ENCODE measurements around the gene KDM4C. TPM values are rescaled to one million over a fixed set of nuclear protein-coding genes. Genes with fewer than 3 reads are reported as not detected.

Gene KDM4C
- total RNA-seq, 4 donors from 2014 or later: 75.0 to 95.9 (median 88.9) TPM

- no peaks in the 10 kb centered on the region for H3K9me3 ChIP-seq
- intact Hi-C loops (cut with DNase I; ENCODE audit: low total_unique reads): no loop called here
- no peak overlapping the region for H3K4me3 ChIP-seq
- no peak overlapping the region for H3K27ac ChIP-seq
- in situ Hi-C loops (cut with MboI; ENCODE audit: low pct_ligation_motif_present in 1 of 4, low pct_unique_long_range_greater_than_20kb in 1 of 4, low sequenced_read_pairs in 3 of 4): no loop called here
- 67 to 82% methylated on average over 6 to 7 of the region's 7 CpGs for WGBS, 2 donors (ENCODE audit: low coverage in 1 of 2)
- H3K4me1 ChIP-seq: peaks cover 0 to 10% (median 5%) of the 10 kb centered on the region in 4 donors
- no peaks in the 10 kb centered on the region for H3K27me3 ChIP-seq
- H3K36me3 ChIP-seq: no peaks in the 10 kb centered on the region
- TF ChIP-seq, protein P1, sequence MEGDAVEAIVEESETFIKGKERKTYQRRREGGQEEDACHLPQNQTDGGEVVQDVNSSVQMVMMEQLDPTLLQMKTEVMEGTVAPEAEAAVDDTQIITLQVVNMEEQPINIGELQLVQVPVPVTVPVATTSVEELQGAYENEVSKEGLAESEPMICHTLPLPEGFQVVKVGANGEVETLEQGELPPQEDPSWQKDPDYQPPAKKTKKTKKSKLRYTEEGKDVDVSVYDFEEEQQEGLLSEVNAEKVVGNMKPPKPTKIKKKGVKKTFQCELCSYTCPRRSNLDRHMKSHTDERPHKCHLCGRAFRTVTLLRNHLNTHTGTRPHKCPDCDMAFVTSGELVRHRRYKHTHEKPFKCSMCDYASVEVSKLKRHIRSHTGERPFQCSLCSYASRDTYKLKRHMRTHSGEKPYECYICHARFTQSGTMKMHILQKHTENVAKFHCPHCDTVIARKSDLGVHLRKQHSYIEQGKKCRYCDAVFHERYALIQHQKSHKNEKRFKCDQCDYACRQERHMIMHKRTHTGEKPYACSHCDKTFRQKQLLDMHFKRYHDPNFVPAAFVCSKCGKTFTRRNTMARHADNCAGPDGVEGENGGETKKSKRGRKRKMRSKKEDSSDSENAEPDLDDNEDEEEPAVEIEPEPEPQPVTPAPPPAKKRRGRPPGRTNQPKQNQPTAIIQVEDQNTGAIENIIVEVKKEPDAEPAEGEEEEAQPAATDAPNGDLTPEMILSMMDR (IDR thresholded peaks at IDR 0.05): no peak
- TF ChIP-seq POLR2A (IDR thresholded peaks at IDR 0.05): no peak
- TF ChIP-seq POLR2AphosphoS5 (IDR thresholded peaks at IDR 0.05): no peak
- no peak for TF ChIP-seq EP300 (IDR thresholded peaks at IDR 0.05; ENCODE audit: low read depth)
- DNase-seq: no peak
Measured at GRCh38 chr9:6955251-6955921, 197.6 kb downstream of the KDM4C start.

DNA sequence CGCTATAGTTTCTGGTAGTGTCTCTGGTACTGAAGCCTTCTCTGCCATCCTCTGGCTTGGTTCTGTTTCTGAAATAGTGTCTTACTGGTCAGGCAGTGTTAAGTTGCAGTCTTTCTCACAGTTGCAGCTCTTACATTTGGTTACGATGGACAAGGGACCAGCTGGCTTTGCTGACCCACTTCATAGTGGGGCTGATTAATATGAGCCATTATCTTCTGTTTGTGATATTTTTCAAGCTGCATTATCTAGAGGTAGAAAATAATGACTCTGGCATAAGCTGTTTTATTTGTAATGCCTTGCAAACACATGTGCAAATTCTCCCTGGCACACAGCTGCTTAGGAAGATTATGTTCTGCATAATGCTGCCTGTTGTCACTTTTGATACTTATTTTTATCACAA lies 199.1 kb downstream of the KDM4C start:
- intact Hi-C loops (cut with DNase I; ENCODE audit: low total_unique reads): no loop called here
- H3K27ac ChIP-seq: no peak overlapping the region
- H3K9me3 ChIP-seq: no peaks in the 10 kb centered on the region
- DNase-seq: no peak
- H3K27me3 ChIP-seq: no peaks in the 10 kb centered on the region
- peaks cover 0 to 11% (median 5%) of the 10 kb centered on the region in 4 donors for H3K4me1 ChIP-seq
- WGBS, 2 donors (ENCODE audit: low coverage in 1 of 2): 89% methylated on average over 2 of the region's 2 CpGs; no CpG with 5 or more reads in 1 of the 2 donors
- no peak overlapping the region for H3K4me3 ChIP-seq
- no peak for TF ChIP-seq EP300 (IDR thresholded peaks at IDR 0.05; ENCODE audit: low read depth)
- no peaks in the 10 kb centered on the region for H3K36me3 ChIP-seq
- in situ Hi-C loops (cut with MboI; ENCODE audit: low pct_ligation_motif_present in 1 of 4, low pct_unique_long_range_greater_than_20kb in 1 of 4, low sequenced_read_pairs in 3 of 4): no loop called here

- Histone ChIP-seq H3K4me3 (no peak overlapping the region), H3K36me3 (no peaks in the 10 kb centered on the region), H3K9me3 (no peaks in the 10 kb centered on the region), H3K4me1 (peaks cover 0 to 15% (median 5%) of the 10 kb centered on the region in 4 donors), H3K27me3 (no peaks in the 10 kb centered on the region), H3K27ac (peak overlapping the region in 2 of 4 donors; percentile 10 to 21)
- WGBS, 2 donors (ENCODE audit: low coverage in 1 of 2): 38 to 51% methylated on average over 3 to 5 of the region's 5 CpGs
- intact Hi-C loops (cut with DNase I; ENCODE audit: low total_unique reads) (no loop called here), in situ Hi-C loops (cut with MboI; ENCODE audit: low pct_ligation_motif_present in 1 of 4, low pct_unique_long_range_greater_than_20kb in 1 of 4, low sequenced_read_pairs in 3 of 4) (no loop called here)
- no peak for DNase-seq
- TF ChIP-seq EP300 (IDR thresholded peaks at IDR 0.05; ENCODE audit: low read depth) (no peak), POLR2AphosphoS5 (IDR thresholded peaks at IDR 0.05) (no peak), POLR2A (IDR thresholded peaks at IDR 0.05) (no peak)
- TF ChIP-seq, protein P1 (IDR thresholded peaks at IDR 0.05): no peak
Measured at GRCh38 chr9:6959270-6960000, 201.7 kb downstream of the KDM4C start.

GRCh38 chr9:6960777-6961176 lies 203.0 kb downstream of the KDM4C start:
- 97 to 100% methylated on average over 3 of the region's 3 CpGs for WGBS, 2 donors (ENCODE audit: low coverage in 1 of 2)
- peaks cover 0 to 15% (median 5%) of the 10 kb centered on the region in 4 donors for H3K4me1 ChIP-seq
- H3K9me3 ChIP-seq: no peaks in the 10 kb centered on the region
- no peaks in the 10 kb centered on the region for H3K27me3 ChIP-seq
- in situ Hi-C loops (cut with MboI; ENCODE audit: low pct_ligation_motif_present in 1 of 4, low pct_unique_long_range_greater_than_20kb in 1 of 4, low sequenced_read_pairs in 3 of 4) (no loop called here), intact Hi-C loops (cut with DNase I; ENCODE audit: low total_unique reads) (no loop called here)
- TF ChIP-seq POLR2A (IDR thresholded peaks at IDR 0.05): no peak
- TF ChIP-seq, protein P1 (IDR thresholded peaks at IDR 0.05): no peak
- TF ChIP-seq EP300 (IDR thresholded peaks at IDR 0.05; ENCODE audit: low read depth): no peak
- TF ChIP-seq POLR2AphosphoS5 (IDR thresholded peaks at IDR 0.05): no peak
- no peak for DNase-seq
- H3K36me3 ChIP-seq: no peaks in the 10 kb centered on the region
- no peak overlapping the region for H3K27ac ChIP-seq
- no peak overlapping the region for H3K4me3 ChIP-seq
